HG03175 (cell line): ENCODE measurements around the gene AHNAK.
"Not testable (repeated sequence)": the region's sequence is repeated elsewhere in the genome, so short reads cannot be mapped to it uniquely, and the experiment has no call there.

Experiments used
- ATAC-seq: cut with Tn5 transposase; IDR thresholded peaks from one replicate; pipeline ENCODE4 v1.9.1; 2021; ENCODE audit warnings: mild to moderate bottlenecking, moderate library complexity; ENCODE audit not compliant: unreplicated experiment

Gene AHNAK

DNA sequence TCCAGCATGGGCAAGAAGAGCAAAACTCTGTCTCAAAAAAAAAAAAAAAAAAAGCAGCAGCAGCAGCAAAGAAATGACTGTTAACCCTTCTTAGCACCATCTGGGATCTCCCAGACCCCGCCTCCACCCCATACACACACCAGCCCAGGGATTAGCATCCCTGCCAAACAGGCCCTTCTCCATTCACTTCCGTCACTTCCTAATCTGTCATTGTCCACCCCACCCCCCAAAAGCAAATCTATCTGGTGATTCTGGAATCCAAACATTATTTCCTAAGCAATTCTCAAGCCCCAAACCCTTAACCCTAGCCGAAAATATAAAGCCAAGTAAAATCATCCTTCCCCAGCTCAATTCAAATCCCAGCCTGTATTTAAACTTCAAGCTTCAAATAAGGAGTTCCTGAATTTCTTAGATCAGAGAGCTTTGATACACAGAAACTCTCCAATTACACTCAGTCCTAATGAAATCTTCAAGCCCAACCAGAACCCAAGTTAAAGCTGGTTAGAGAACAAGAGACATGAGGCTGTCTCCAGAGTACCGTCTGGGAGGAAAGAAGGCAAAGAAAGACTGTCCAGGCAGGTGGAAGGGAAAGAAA is 6.0 kb upstream of the AHNAK start:
- no peak for ATAC-seq

DNA sequence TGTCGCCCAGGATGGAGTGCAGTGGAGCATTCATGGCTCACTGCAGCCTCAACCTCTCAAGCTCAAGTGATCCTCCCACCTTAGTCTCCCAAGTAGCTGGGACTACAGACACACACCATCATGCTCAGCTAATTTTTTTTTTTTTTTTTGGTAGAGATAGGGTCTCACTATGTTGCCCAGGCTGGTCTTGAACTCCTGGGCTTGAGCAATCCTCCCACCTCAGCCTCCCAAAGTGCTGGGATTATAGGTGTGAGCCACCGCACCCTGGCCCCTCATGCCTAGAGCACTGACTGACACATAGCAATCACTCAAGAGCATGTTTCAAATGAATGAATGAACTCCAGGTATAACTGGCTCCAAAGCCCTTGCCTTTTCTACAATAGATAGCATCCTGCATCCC is 3.9 kb upstream of the AHNAK start:
- ATAC-seq, result not testable (repeated sequence)

DNA sequence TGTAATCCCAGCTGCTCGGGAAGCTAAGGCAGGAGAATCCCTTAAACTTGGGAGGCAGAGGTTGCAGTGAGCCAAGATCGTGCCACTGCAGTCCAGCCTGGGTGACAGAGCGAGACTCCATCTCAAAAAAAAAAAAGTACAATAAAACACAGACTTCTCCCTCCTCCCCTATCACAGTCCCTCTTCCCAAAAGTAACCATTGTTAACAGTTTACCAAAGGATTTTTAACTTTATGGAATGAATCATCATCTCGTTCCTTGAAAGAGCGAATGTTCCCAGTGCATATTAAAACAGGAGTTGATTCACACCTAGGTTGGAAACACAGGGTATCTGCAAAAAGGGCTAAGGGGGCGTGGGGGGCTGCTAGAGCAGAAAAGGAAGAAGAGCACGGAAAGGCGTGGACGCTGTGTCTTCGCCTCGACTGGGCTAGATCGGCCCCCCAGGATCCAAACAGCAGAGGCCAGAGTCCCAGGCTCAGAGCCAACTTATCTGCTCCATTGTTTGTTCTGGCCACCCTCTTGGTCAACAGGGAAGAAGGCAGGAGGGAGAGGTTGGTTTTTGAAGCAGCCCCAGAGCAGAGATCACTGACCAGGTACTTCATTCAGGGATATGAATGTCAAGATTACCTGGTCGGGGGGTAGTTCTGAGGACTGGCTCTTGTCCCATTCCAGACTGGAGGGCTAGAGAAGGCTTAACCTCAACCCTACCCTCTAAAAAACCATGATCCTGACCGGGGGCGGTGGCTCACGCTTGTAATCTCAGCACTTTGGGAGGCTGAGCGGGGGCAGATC is 2.1 kb upstream of the AHNAK start:
- no peak for ATAC-seq

DNA sequence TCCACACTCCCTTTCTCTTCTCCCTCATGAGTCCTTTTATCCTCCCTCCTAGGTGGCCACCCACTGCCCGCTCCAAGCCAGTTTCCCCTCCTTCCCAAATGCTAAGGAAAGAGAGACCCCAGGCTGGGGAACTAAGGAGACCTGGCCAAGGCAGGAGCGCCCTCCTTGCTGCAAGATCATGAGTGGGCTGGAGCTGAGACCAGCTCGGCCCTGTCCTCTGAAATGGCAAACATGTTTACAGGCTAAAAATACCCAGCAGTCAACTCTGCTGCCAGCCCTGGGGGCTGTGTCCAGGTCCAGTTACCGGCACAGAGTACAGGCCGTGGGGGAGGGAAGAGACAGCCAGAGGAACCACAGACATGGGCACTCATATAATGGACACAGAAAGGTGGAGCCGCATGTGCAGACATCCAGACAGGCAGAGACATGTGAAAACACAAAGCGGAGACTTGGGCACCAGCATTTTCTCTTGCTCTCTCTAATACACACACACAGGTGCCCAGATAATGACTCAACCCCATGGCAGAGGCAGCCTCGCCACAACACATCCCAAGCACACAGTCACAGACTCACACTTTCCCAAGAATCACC is 1.2 kb upstream of the AHNAK start:
- ATAC-seq, result no peak

DNA sequence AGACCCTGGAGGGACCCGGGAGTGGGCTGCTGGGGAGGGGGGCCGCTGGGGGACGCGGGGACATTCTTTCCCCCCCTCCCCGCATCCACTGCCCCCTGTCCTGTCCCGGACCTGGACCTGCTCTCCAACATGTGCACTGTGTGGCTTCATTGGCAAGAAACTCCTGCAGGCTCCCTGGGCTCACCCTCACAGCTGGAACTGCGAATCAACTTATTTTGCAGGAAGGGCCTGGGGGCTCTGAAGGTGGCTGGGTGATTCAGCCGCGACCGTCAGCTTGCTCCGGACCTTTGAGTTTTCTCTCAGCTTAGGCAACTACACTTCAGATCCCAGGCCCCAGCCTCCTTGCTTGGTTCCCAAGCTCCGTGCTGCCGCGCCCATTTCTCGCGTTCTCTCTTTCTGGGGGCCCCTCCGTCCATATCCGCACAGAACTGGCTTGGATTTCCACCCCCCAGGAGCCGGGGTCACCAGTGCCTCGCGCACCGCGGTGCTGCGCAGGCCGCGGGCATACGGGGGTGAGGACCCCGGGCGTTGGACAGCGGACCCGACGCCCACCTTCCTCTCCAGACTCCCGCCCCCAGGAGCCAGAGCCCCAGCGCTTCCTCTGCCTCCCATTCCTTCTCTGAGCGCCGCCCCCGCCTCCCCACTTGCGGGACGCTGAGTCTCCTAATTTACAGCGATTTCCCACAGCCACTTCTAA is 471 bp upstream of the AHNAK start:
- no peak for ATAC-seq

DNA sequence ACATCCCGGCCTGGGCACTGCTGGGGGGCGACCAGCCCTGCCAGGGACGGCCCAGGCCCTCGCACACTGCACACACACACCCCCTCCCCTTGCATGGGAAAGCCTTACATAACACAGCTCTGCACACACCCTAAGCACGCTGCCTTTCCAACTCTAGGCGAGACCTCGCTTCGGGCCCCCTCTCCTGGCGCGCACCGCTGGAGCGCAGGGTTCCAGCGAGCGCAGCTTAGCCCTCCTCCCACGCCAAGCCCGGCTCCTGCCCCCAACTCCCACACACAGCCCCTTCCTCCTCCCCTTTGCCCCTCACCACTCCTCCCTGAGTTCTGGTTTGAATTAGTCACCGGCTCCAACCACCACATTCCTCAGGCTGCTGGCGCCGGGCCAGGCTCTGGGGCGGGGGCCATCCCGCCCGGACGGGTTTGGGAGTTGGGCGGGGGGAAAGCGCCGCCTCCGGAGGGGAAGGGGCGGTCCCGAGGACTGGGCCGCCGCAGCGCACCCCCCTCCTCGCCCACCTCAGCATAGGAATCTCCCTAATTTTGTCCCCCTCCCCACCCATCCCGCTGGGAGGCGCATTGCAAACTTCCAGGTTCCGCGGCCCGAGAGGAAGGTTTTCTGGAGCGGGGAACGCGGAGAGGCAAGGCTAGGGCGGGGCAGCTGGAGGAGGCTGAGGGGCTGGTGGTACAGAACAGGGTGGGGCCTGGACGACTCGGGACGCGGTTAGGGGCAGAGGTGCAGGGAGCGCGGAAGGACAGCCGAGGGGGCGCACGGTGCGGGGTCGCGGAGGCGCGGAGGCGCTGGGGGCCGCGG is 966 bp downstream of the AHNAK start:
- ATAC-seq, result no peak

DNA sequence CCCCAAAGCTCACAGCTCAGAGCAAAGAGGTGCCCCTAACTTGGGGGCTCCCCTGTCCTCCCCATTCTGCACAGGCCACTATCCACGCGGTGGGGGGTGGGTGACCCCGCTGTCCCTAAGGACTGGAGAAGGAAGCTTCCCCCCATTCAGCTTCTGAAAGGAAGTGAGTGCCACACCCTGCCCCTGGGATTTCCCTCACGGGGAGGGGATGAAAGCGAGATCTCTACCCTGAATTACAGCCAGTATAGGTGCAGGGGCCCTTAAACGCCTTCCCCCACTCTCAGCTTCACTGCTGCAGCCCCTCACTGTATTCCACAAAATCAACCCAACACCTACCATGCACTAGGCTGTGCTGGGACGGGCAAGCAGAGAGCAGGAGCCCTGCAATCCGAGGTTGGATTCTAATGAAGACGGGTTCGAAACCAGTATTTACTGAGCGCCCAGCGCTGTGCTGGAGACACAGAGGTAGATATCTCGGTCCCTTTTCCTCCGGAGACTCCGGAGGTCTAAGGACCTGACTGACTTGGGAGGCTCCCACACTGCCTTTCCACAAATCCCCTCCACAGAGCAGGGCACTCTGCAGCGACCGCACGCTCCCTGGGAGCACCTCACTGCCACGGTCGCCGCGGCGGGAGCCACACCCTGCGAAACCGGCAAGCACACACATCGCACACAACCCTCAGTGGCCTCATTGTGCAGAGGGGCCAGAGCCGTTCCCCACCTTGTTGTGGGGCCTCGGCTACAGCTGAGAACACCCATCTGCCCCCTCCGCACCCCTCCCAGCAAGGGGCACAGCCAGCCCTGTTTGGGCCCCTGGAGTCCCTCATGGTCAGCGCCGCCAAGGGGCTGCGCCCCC is 1.8 kb downstream of the AHNAK start:
- ATAC-seq, result no peak

DNA sequence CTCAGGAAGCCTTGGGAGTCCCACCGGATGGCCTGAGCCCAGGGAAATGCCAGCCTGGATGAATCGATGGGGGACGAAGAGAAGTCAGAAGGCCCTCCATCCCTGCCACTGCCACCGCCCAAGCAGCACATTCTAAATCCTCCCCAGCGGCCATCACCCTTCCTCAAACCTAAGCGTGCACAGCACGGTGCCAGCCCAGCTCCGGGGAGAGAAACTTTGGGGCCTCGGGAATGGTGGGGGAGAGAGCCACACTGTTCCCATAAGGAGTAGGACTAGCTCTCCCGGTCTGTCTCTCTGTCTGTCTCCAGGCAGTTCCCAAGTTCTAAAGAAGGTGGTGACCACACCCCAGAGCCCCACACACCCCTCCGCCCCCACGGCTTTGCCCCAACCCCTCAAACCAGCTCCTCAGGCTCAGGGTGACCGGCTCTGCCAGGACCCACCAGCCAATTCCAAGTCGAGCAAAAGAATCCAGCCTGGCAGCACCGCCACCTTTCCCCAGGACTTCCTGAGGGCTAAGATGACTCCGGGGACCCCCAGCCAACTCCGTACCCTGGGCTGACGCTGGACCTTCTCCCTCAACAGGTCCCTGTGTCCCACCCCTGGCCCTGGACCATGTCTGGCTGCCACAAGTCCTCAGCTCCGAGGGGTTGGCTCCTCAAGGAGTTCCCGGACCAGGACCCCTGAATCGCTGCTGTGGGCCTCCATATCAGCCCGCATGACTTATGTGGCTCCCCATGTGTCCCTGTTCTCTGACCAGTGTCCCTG is 2.7 kb downstream of the AHNAK start:
- ATAC-seq, result no peak

DNA sequence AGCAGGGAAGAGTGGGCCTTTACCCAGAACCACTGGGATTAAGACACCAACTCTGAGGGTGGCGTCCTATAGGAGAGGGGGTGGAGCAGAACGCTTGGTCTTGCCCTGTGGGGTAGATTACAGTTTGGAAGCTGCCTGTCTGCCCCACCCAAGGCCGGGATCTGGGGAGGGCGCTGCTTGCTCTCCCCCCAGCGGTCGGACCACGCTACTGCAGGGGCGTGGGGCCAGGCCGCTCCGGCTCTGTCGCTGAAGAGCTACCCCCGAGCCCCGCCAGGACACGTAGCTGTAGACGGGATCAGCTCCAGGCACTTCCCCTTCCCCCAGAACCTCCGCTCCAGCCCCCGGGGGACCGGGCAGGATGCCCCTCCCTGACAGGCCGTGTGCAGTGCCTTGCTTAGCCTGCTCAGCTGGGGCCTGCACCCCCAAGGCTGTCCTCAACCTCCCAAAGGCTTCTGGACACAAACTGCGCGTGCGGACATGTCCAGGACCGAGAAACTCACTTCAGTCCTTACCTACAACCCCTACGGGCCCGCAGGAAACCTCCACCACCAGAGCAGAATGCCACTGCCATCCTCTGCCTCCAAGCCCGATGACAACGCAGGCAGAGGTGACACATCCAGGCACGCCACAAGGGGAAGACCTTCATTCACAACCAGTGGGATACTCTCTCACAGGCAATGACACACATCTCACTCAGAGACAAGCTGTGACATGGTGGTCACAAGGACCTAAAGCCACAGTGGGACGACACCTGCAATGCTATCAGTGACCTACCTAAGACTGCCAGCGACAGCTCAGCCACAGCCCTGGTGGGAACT is 3.6 kb downstream of the AHNAK start:
- ATAC-seq, result no peak

DNA sequence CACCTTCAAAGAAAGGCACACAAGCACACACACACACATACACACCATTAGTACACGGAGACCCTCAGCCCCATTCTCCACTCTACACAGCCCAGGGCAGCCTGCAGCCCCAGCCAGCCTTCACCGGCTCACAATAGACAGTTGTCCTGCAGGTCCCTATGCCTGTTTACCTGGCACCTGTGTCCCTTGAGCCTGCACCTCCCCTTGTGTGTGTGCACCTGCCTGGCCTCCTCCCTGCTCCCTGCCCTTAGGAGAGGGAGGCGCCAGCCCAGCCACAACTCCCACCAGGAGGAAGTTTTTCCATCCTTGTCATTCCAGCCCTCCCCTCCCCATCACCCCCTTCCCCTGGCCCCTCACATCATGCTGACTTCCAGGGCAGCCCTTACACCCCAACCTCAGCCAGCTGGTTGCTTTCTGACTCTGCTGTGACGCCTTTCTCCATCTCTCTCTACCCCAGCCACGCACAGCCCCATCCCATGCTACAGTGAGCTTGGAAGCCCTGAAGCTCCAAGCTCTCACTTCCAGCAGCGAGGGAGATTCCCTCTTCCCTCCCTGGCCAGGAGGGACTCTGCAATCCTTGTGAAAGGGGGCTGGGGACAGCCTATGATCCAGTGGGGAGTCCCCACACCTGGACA is 4.4 kb downstream of the AHNAK start:
- ATAC-seq, result no peak

DNA sequence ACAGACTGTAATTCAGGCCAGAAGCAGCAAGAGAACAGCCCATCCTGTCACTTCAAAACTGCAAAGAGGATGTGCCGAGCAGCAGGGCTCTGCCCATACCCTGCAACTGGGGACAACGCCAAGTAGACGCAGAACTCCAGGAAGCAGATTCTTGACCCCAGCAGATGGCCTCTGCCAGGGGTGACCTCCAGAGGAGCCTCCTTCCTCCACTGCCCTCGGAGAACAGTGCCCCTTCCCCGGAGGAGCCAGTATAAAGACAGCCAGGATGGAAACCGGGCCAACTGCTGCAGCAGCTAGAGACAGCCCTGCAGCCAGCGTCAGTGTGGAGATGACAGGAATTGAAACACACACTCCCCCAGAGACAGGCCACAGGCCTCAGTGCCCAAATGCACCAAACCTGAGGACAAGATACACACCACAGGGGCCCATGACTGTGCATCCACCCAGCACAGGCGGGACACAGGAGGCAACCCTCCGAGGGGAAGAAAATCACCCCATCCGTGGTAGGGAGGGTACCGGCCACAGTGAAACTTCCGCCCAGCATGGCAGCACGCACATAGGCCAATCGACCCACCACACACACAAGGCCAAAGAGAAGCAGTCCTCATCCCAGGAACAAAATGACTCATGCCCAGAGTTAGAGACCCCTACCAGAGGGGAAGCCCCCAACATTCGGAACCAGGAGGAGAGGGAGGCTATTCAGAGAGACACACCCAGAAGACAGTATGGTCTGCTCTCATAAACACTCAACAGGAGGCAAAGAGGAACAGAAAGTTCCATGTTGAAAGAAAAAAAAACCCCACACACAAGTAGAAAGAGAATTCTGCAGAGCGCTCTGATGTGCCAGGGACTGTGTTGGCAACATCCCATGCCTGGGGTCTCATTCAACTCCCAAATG is 5.6 kb downstream of the AHNAK start:
- ATAC-seq, result peak; percentile 55

DNA sequence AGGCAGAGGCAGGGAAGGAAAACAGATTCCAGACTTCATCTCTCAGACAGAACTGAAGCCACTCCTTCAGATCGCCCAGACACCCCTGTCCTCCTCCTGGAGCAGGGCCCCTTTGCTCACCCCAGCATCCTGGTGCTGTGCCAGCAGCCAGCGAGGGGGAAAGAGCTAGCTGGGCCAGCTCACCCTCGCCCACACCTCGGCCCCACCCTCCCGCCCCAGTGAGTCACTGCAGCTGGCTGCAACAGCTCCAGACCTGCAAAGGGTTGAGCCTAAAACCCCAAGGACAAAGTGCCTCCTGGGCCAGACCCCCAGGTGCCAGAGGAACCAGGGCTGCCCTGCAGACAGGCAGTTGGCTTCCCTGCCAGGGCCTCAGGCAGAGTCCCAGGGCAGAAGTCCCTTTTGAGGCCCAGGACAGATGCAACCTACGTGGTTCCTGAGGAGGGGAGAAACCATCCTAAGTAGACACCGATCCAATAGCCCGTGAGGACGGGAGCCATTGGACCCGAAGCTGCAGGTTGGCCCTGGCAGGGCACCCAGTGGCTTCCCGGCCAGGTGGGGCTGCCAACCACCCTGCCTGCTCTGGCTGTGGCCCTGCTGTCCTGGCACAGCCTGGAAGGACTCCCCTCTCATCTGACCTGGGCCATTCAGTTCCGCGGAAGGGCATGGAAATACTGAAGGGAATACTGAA is 7.2 kb downstream of the AHNAK start:
- no peak for ATAC-seq

DNA sequence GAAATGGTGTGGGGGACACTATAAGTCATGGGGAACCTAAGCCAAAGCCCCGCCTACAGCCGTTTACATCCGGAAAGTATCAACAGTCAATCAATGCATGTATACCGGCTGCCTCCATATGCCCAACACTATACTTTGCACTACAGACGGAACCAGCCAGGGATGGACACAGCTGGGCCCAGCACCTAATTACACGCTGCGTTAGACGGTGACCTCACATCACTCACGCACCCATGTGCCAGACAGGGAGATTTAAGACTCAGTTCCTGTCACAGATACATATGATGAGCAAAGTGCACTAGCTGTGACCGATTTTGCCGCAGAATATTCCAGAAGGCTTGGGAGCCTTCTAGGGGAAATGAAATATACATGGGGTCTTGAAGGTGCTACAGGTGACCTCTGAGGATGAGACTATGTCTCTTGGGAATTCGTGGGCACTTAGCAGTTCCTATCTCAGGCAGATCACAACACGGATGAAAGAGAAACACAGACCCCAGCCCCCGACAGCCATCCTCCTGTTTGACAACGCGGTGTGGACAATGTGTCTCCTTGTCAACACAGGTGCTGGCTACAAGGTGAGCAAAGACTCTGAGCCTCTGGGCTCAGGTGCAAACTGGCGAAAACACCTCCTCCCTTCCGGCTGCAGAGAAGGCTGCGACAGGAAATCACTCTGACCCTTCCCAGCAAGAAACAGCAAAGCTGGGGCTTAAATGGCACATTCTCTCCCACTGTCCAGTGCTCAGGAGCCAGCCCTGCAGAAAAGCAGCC is 8.0 kb downstream of the AHNAK start:
- ATAC-seq, result no peak

DNA sequence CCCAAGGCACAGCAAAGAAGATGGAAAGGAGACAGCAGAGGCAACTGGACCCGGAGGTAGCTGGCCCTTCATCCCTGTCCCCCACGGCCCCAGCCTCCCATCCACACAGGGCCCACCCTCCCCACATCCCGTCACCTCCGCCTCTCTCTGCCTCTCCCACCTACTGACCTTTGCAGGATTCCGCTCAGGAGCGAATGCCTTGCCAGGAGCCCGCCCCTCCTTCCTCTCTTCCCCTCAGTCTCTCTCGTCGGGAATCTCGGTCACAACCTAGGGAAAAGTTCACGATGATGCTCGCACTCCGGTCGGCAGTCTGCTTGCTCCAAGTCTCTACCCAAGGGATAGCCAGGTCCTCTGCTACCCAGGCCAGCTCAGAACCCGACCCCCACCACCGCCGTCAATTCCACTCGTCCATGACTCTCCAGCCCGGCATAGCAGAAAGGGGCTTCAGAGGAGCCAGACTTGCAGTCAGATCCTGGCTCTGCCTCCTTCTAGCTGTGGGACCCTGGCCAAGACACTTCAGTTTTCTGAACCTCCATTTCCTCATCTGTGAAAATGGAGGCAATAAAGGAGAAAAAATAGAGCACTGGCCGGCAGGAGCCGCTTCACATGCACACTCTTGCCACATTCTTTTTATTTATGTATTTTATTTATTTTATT is 10.2 kb downstream of the AHNAK start:
- ATAC-seq, result no peak

DNA sequence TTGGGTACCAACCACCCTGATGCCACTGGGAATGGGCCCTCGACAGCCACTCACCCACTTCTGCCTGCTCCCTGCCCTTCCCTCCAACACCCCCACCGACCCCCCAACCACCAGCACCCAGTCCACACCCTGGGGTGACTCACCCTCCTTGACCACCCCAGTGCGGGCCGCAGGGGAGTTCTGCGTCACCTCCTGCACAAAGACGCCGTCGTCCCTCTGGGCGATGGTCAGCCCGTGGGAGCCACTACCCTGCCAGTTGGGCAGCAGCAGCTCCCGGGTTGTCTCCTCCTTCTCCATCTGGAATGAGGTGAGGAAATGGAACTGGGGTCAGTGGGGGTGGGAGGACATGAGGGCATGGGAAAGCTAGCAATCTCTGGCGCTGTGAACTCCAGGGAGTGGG is 10.8 kb downstream of the AHNAK start:
- ATAC-seq, result no peak
